H9 (cell line): ENCODE measurements around the gene CNTN2. TPM values are rescaled to one million over a fixed set of nuclear protein-coding genes. Genes with fewer than 3 reads are reported as not detected.

Source experiments
- DNase-seq: peaks from one replicate; pipeline ENCODE4 v3.0.0-alpha.2; 2017
- H2AFZ ChIP-seq: one replicate; pipeline ENCODE4 v1.6.1; 2013; ENCODE audit warnings: mild to moderate bottlenecking, low read length, control low read depth, moderate library complexity
- H2AK5ac ChIP-seq: 2 replicates; pipeline ENCODE4 v1.6.1; 2013; ENCODE audit warnings: low read length, control low read depth, mixed read lengths; ENCODE audit not compliant: insufficient read length
- H2BK120ac ChIP-seq: one replicate; pipeline ENCODE4 v1.6.1; 2013; ENCODE audit warnings: low read depth, mild to moderate bottlenecking, low read length, control low read depth, inconsistent platforms; ENCODE audit not compliant: poor library complexity, severe bottlenecking
- H2BK12ac ChIP-seq: 2 replicates; pipeline ENCODE4 v1.6.1; 2013; ENCODE audit warnings: low read length, control low read depth, mixed read lengths, low read depth; ENCODE audit not compliant: insufficient read length
- H2BK15ac ChIP-seq: 2 replicates; pipeline ENCODE4 v1.6.1; 2013; ENCODE audit warnings: low read depth, low read length, control low read depth
- H2BK20ac ChIP-seq: one replicate; pipeline ENCODE4 v1.6.1; 2013; ENCODE audit warnings: low read depth, mild to moderate bottlenecking, low read length, control low read depth, inconsistent platforms; ENCODE audit not compliant: poor library complexity, severe bottlenecking
- H2BK5ac ChIP-seq: 2 replicates; pipeline ENCODE4 v1.6.1; 2013; ENCODE audit warnings: low read length, control low read depth, mixed read lengths; ENCODE audit not compliant: insufficient read length
- H3K14ac ChIP-seq: 2 replicates; pipeline ENCODE4 v1.6.1; 2013; ENCODE audit warnings: low read length, control low read depth; ENCODE audit not compliant: insufficient read depth
- H3K18ac ChIP-seq: 2 replicates; pipeline ENCODE4 v1.6.1; 2013; ENCODE audit warnings: low read depth, mild to moderate bottlenecking, mixed read lengths, low read length, control low read depth; ENCODE audit not compliant: insufficient read length
- H3K23ac ChIP-seq: 2 replicates; pipeline ENCODE4 v1.6.1; 2013; ENCODE audit warnings: low read length, control low read depth, mixed read lengths, low read depth; ENCODE audit not compliant: insufficient read length
- H3K23me2 ChIP-seq: 2 replicates; pipeline ENCODE4 v1.6.1; 2013; ENCODE audit warnings: low read depth, mild to moderate bottlenecking, mixed read lengths, low read length, control low read depth; ENCODE audit not compliant: insufficient read length, poor library complexity, severe bottlenecking
- H3K27ac ChIP-seq: 2 replicates; pipeline ENCODE4 v1.5.1; 2013; ENCODE audit warnings: low read length, control low read depth, mixed read lengths, low read depth; ENCODE audit not compliant: insufficient read length
- H3K27me3 ChIP-seq: 2 replicates; pipeline ENCODE4 v1.6.1; 2013; ENCODE audit warnings: low read length, control low read depth, inconsistent platforms; ENCODE audit not compliant: insufficient read depth
- H3K4ac ChIP-seq: 2 replicates; pipeline ENCODE4 v1.6.1; 2013; ENCODE audit warnings: low read depth, mild to moderate bottlenecking, control low read depth, inconsistent platforms, low read length, moderate library complexity
- H3K4me1 ChIP-seq: 2 replicates; pipeline ENCODE4 v1.6.1; 2013; ENCODE audit warnings: low read length, control low read depth, inconsistent platforms; ENCODE audit not compliant: insufficient read depth
- H3K4me2 ChIP-seq: 2 replicates; pipeline ENCODE4 v1.6.1; 2013; ENCODE audit warnings: low read length, control low read depth, mixed read lengths; ENCODE audit not compliant: insufficient read length, insufficient read depth
- H3K56ac ChIP-seq: 2 replicates; pipeline ENCODE4 v1.6.1; 2013; ENCODE audit warnings: low read depth, mild to moderate bottlenecking, mixed read lengths, low read length, control low read depth; ENCODE audit not compliant: insufficient read length
- H3K79me1 ChIP-seq: 2 replicates; pipeline ENCODE4 v1.6.1; 2013; ENCODE audit warnings: low read depth, mild to moderate bottlenecking, moderate library complexity, low read length, control low read depth, inconsistent platforms; ENCODE audit not compliant: insufficient read depth, poor library complexity, severe bottlenecking
- H3K79me2 ChIP-seq: 2 replicates; pipeline ENCODE4 v1.6.1; 2013; ENCODE audit warnings: low read length, control low read depth, inconsistent platforms; ENCODE audit not compliant: insufficient read depth
- H3K9ac ChIP-seq: 2 replicates; pipeline ENCODE4 v1.6.1; 2013; ENCODE audit warnings: low read length, control low read depth, mixed read lengths; ENCODE audit not compliant: insufficient read length; ENCODE audit errors: extremely low read depth
- H3K9me3 ChIP-seq: one replicate; pipeline ENCODE4 v1.6.1; 2013; ENCODE audit warnings: low read depth, low read length, inconsistent platforms; ENCODE audit not compliant: control insufficient read depth
- H3T11ph ChIP-seq: one replicate; pipeline ENCODE4 v1.6.1; 2013; ENCODE audit warnings: mild to moderate bottlenecking, low read length, control low read depth, inconsistent platforms
- H4K20me1 ChIP-seq: one replicate; pipeline ENCODE4 v1.6.1; 2013; ENCODE audit not compliant: control insufficient read depth, insufficient read length, insufficient read depth
- H4K5ac ChIP-seq: 2 replicates; pipeline ENCODE4 v1.6.1; 2013; ENCODE audit warnings: low read depth, mild to moderate bottlenecking, mixed read lengths, low read length, control low read depth; ENCODE audit not compliant: insufficient read length
- H4K8ac ChIP-seq: replicated peaks from 2 replicates; pipeline ENCODE4 v1.6.1; 2013; ENCODE audit warnings: low read length, control low read depth, mixed read lengths, low read depth; ENCODE audit not compliant: insufficient read length
- H4K91ac ChIP-seq: 2 replicates; pipeline ENCODE4 v1.6.1; 2013; ENCODE audit warnings: low read depth, mild to moderate bottlenecking, moderate library complexity, mixed read lengths, low read length, control low read depth; ENCODE audit not compliant: insufficient read length
- H3K27ac Mint-ChIP-seq, 3 experiments: 2 replicates in 2 of 3; 3 replicates in 1 of 3; pipeline ENCODE4 v1.8.0; 2020 to 2021; ENCODE audit warnings: mixed read lengths in 3 of 3, mild to moderate bottlenecking in 1 of 3, moderate library complexity in 1 of 3
- H3K27me3 Mint-ChIP-seq: 2 replicates; pipeline ENCODE4 v1.8.0; 2021; ENCODE audit warnings: low read depth, mild to moderate bottlenecking, moderate library complexity, mixed read lengths
- H3K36me3 Mint-ChIP-seq, 3 experiments: 2 replicates in 2 of 3; 3 replicates in 1 of 3; pipeline ENCODE4 v1.8.0; 2020 to 2021; ENCODE audit warnings: low read depth in 3 of 3, mixed read lengths in 3 of 3; ENCODE audit not compliant: insufficient read depth in 1 of 3
- H3K4me1 Mint-ChIP-seq, 2 experiments: 2 replicates each; pipeline ENCODE4 v1.8.0; 2020; ENCODE audit warnings: mixed read lengths in 2 of 2
- H3K4me3 Mint-ChIP-seq, 2 experiments: 2 replicates in 1 of 2; 3 replicates in 1 of 2; pipeline ENCODE4 v1.8.0; 2020 to 2021; ENCODE audit warnings: mild to moderate bottlenecking in 2 of 2, mixed read lengths in 2 of 2, moderate library complexity in 1 of 2
- H3K9me3 Mint-ChIP-seq, 2 experiments: 2 replicates in 1 of 2; 3 replicates in 1 of 2; pipeline ENCODE4 v1.8.0; 2020; ENCODE audit warnings: mild to moderate bottlenecking in 2 of 2, mixed read lengths in 2 of 2, moderate library complexity in 1 of 2
- CTCF ChIP-seq: fragments of 200-600 bp; sonication (generic); conservative IDR thresholded peaks from 3 replicates; pipeline ENCODE4 v1.8.0; 2021; ENCODE audit warnings: antibody characterized with exemption, mild to moderate bottlenecking
- WGBS: extraction: QIAGEN DNeasy Blood & Tissue Kit; methylation state at CpG from one replicate; pipeline ENCODE4 v1.1.7; 2013; ENCODE audit warnings: missing lambda C conversion rate, low lambda C conversion rate, mixed read lengths; ENCODE audit not compliant: insufficient read length; ENCODE audit errors: extremely low coverage; 5-methylcytosine and 5-hydroxymethylcytosine counted together
- total RNA-seq: library from RNA; stranded (reverse); gene quantifications from 2 replicates; pipeline ENCODE4 v1.2.1, GENCODE V29; 2021

The CNTN2 gene
- total RNA-seq, 1 experiment from 2014 or later: 0.42 TPM

- no peaks in the 10 kb centered on the region; the same call in 1 of the 2 replicates for H3K27me3 ChIP-seq
- Mint-ChIP-seq H3K27ac (no peak overlapping the region), H3K4me1 (peaks cover 35 to 37% of the 10 kb centered on the region in 2 experiments), H3K36me3 (no peaks in the 10 kb centered on the region), H3K4me3 (peak overlapping the region in 1 of 2 experiments; percentile 42; a peak in 2 of 5 replicates), H3K27me3 (peaks cover 84% of the 10 kb centered on the region), H3K9me3 (no peaks in the 10 kb centered on the region; a peak in 1 of 5 replicates)
- H4K20me1 ChIP-seq: no peaks in the 10 kb centered on the region
- H3K18ac ChIP-seq: no peak overlapping the region
- H2BK20ac ChIP-seq: no peak overlapping the region
- H3T11ph ChIP-seq: no peak overlapping the region
- no peak overlapping the region for H2AK5ac ChIP-seq
- peaks cover 12% of the 10 kb centered on the region; the same call in 1 of the 2 replicates for H3K4me1 ChIP-seq
- H3K23me2 ChIP-seq: no peaks in the 10 kb centered on the region
- H3K9me3 ChIP-seq: no peaks in the 10 kb centered on the region
- H3K27ac ChIP-seq: no peak overlapping the region
- WGBS: no CpG with 5 or more reads among the region's 16 CpGs
- no peak overlapping the region for H2AFZ ChIP-seq
- H2BK5ac ChIP-seq: no peak overlapping the region
- H3K23ac ChIP-seq: no peak overlapping the region
- no peak overlapping the region for H3K4ac ChIP-seq
- H4K8ac ChIP-seq: no peak overlapping the region
- H4K91ac ChIP-seq: no peak overlapping the region
- no peak for DNase-seq
- no peak overlapping the region for H2BK12ac ChIP-seq
- H3K4me2 ChIP-seq: peak overlapping the region; percentile 32
- no peaks in the 10 kb centered on the region for H3K79me1 ChIP-seq
- no peak for TF ChIP-seq CTCF
- H3K56ac ChIP-seq: no peak overlapping the region
- H3K9ac ChIP-seq: no peak overlapping the region
- no peak overlapping the region for H3K14ac ChIP-seq
- H4K5ac ChIP-seq: no peak overlapping the region
- H3K79me2 ChIP-seq: no peaks in the 10 kb centered on the region
- H2BK120ac ChIP-seq: no peak overlapping the region
- no peak overlapping the region for H2BK15ac ChIP-seq
These were observed 758 bp upstream of the CNTN2 start for GRCh38 chr1:205041998-205042910.
